PC-3 (cell line): Measurements from ENCODE around the gene SCD5. TPM values are rescaled to one million over a fixed set of nuclear protein-coding genes. Genes with fewer than 3 reads are reported as not detected.

ENCODE experiments used
- ATAC-seq: fragments of 200-7000 bp; cut with Tn5 transposase; 2 replicates; pipeline ENCODE4 v1.9.1; 2020; ENCODE audit warnings: mild to moderate bottlenecking, moderate library complexity
- BruUV-seq: library from RNA; stranded (reverse); fragments of 400-500 nt; replicated peaks from 2 replicates; lab custom pipeline; 2021; lab: Mats Ljungman, UMichigan
- CTCF ChIA-PET: fragments of 300-600 bp; sonication (Branson Sonifier 250); formaldehyde crosslinking; loops from one replicate; lab custom pipeline; 2022; ENCODE audit warnings: antibody characterized with exemption; lab: Charles Lee
- POLR2A ChIA-PET: fragments of 300-600 bp; sonication (Branson Sonifier 250); formaldehyde crosslinking; loops from one replicate; lab custom pipeline; 2022; ENCODE audit warnings: antibody characterized with exemption; ENCODE audit not compliant: unreplicated experiment; lab: Charles Lee
- DNase-seq: peaks from one replicate; pipeline ENCODE4 v3.0.0-alpha.2; 2015
- H2AFZ ChIP-seq: fragments of 300-600 bp; sonication (generic); 2 replicates; pipeline ENCODE4 v1.6.0; 2016; ENCODE audit warnings: antibody characterized with exemption, low read length
- H3F3A ChIP-seq: fragments of 300-600 bp; sonication (generic); one replicate; pipeline ENCODE4 v1.6.0; 2017; ENCODE audit warnings: antibody characterized with exemption, low read length, control low read depth, mild to moderate bottlenecking; ENCODE audit not compliant: unreplicated experiment
- H3K27ac ChIP-seq: fragments of 300-600 bp; sonication (generic); 2 replicates; pipeline ENCODE4 v1.5.1; 2016; ENCODE audit warnings: mild to moderate bottlenecking, low read length
- H3K27me3 ChIP-seq: fragments of 300-600 bp; sonication (generic); 2 replicates; pipeline ENCODE4 v1.6.1; 2016; ENCODE audit warnings: low read length, mixed read lengths
- H3K36me3 ChIP-seq: fragments of 300-600 bp; sonication (generic); 2 replicates; pipeline ENCODE4 v1.6.1; 2016; ENCODE audit warnings: low read depth, mixed run types, low read length, mixed read lengths
- H3K4me1 ChIP-seq: fragments of 300-600 bp; sonication (generic); 2 replicates; pipeline ENCODE4 v1.5.1; 2016; ENCODE audit warnings: low read length; ENCODE audit not compliant: insufficient read depth
- H3K4me2 ChIP-seq: fragments of 300-600 bp; sonication (generic); 2 replicates; pipeline ENCODE4 v1.6.0; 2016; ENCODE audit warnings: low read length
- H3K4me3 ChIP-seq: fragments of 300-600 bp; sonication (generic); 2 replicates; pipeline ENCODE4 v1.5.1; 2016; ENCODE audit warnings: mild to moderate bottlenecking, low read length, mixed read lengths
- H3K79me2 ChIP-seq: fragments of 300-600 bp; sonication (generic); 2 replicates; pipeline ENCODE4 v1.6.1; 2017; ENCODE audit warnings: low read length, mixed read lengths
- H3K9ac ChIP-seq: fragments of 300-600 bp; sonication (generic); 2 replicates; pipeline ENCODE4 v1.6.0; 2016; ENCODE audit warnings: mild to moderate bottlenecking, low read length
- H3K9me2 ChIP-seq: fragments of 300-600 bp; sonication (generic); replicated peaks from 2 replicates; pipeline ENCODE4 v1.6.1; 2016; ENCODE audit warnings: mixed run types, low read length, mixed read lengths
- H3K9me3 ChIP-seq: fragments of 300-600 bp; sonication (generic); 2 replicates; pipeline ENCODE4 v1.6.1; 2016; ENCODE audit warnings: low read length, mixed read lengths
- H4K20me1 ChIP-seq: fragments of 300-600 bp; sonication (generic); 2 replicates; pipeline ENCODE4 v1.6.1; 2016; ENCODE audit warnings: low read length, mixed read lengths
- EZH2 ChIP-seq: fragments of 300-600 bp; sonication (generic); IDR thresholded peaks from one replicate; pipeline ENCODE4 v1.6.1; 2017; ENCODE audit warnings: antibody characterized with exemption, mild to moderate bottlenecking, low read length; ENCODE audit not compliant: unreplicated experiment
- EZH2phosphoT487 ChIP-seq: fragments of 300-600 bp; sonication (generic); IDR thresholded peaks from 2 replicates; pipeline ENCODE4 v1.6.1; 2018; ENCODE audit warnings: mild to moderate bottlenecking, antibody characterized with exemption, low read length, borderline replicate concordance
- intact Hi-C: fragments of 100-400 bp; cut with micrococcal nuclease; formaldehyde crosslinking; loops from 2 replicates; pipeline ENCODE4 v1.9.0; 2023
- total RNA-seq: library from RNA; depleted of rRNA; stranded (reverse); fragments of >200 nt; gene quantifications from 2 replicates; pipeline ENCODE4 v1.2.3, GENCODE V29; 2014
- TF ChIP-seq, protein P1 (sequence below): fragments of 300-600 bp; sonication (generic); conservative IDR thresholded peaks from 2 replicates; pipeline ENCODE4 v1.5.1; 2017; ENCODE audit warnings: antibody characterized with exemption, low read depth, mild to moderate bottlenecking, low read length

SCD5 gene
- total RNA-seq, 1 experiment from 2014 or later: 3.8 TPM

DNA sequence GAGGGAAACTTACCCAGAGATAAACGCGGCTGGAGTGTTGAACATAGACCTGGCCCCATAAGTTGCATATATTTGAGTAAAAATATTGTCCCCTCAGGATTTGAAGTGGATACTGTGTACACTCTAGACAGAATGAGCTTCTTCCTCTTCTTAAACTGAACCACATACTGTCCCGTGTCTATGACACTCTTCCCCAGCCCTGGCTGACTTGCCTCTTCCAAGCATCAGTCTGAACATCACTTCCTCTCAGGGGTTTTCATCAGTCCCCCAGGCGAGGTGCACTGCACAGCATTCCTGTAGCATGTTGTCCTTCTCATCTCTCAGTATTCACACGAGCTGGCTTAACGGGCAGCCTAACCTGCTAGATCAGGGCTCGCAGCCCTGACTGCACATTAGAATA is 156.3 kb downstream of the SCD5 start:
- no peak for DNase-seq
- Histone ChIP-seq H3K4me2 (no peak overlapping the region), H2AFZ (no peak overlapping the region), H4K20me1 (no peaks in the 10 kb centered on the region), H3K9me3 (no peaks in the 10 kb centered on the region), H3K9ac (no peak overlapping the region), H3K9me2 (no peaks in the 10 kb centered on the region), H3K79me2 (no peaks in the 10 kb centered on the region), H3K4me3 (no peak overlapping the region), H3K4me1 (peaks cover 10% of the 10 kb centered on the region), H3K36me3 (no peaks in the 10 kb centered on the region), H3K27me3 (no peaks in the 10 kb centered on the region), H3K27ac (no peak overlapping the region), H3F3A (no peaks in the 10 kb centered on the region)
- POLR2A ChIA-PET: no interaction called here
- TF ChIP-seq, protein P1, sequence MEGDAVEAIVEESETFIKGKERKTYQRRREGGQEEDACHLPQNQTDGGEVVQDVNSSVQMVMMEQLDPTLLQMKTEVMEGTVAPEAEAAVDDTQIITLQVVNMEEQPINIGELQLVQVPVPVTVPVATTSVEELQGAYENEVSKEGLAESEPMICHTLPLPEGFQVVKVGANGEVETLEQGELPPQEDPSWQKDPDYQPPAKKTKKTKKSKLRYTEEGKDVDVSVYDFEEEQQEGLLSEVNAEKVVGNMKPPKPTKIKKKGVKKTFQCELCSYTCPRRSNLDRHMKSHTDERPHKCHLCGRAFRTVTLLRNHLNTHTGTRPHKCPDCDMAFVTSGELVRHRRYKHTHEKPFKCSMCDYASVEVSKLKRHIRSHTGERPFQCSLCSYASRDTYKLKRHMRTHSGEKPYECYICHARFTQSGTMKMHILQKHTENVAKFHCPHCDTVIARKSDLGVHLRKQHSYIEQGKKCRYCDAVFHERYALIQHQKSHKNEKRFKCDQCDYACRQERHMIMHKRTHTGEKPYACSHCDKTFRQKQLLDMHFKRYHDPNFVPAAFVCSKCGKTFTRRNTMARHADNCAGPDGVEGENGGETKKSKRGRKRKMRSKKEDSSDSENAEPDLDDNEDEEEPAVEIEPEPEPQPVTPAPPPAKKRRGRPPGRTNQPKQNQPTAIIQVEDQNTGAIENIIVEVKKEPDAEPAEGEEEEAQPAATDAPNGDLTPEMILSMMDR: no peak
- TF ChIP-seq EZH2phosphoT487: no peak
- no peak for TF ChIP-seq EZH2
- no TSS peak for BruUV-seq
- ATAC-seq: no peak
- intact Hi-C loops: no loop called here
- CTCF ChIA-PET: no interaction called here

DNA sequence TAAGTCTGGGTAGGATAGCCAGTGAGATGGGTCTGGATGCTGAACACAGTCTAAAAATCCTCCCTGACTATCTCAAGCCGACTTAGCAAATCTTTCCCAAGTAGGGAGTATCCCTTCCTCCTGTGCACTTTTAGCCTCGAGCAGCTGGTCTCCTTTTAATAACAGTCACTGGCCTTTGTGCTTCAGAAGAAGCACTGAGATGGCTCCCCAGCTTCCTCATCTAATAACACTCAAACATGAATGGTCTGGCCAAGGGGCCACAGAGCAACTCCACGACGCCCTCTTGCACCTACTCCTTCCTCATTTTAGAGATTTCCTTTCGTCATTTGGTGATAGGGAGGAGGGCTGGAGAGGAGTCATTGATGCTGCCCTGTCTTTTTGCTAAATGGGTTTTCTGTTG is 158.1 kb downstream of the SCD5 start:
- POLR2A ChIA-PET: no interaction called here
- Histone ChIP-seq H3K79me2 (no peaks in the 10 kb centered on the region), H3F3A (no peaks in the 10 kb centered on the region), H4K20me1 (no peaks in the 10 kb centered on the region), H3K36me3 (no peaks in the 10 kb centered on the region), H3K9ac (no peak overlapping the region), H3K4me1 (peaks cover 10% of the 10 kb centered on the region), H3K27ac (no peak overlapping the region), H3K9me2 (no peaks in the 10 kb centered on the region), H3K9me3 (no peaks in the 10 kb centered on the region), H2AFZ (no peak overlapping the region), H3K27me3 (no peaks in the 10 kb centered on the region), H3K4me3 (no peak overlapping the region), H3K4me2 (no peak overlapping the region)
- BruUV-seq: no TSS peak
- ATAC-seq (no peak), DNase-seq (no peak)
- intact Hi-C loops: no loop called here
- TF ChIP-seq EZH2 (no peak), EZH2phosphoT487 (no peak)
- TF ChIP-seq, protein P1: no peak
- CTCF ChIA-PET: no interaction called here

- ATAC-seq (no peak), DNase-seq (no peak)
- intact Hi-C loops: no loop called here
- Histone ChIP-seq H4K20me1 (no peaks in the 10 kb centered on the region), H3K9me2 (no peaks in the 10 kb centered on the region), H3K4me2 (no peak overlapping the region), H3K9ac (no peak overlapping the region), H3K27me3 (no peaks in the 10 kb centered on the region), H3K27ac (no peak overlapping the region), H3K4me3 (no peak overlapping the region), H3K36me3 (no peaks in the 10 kb centered on the region), H3K4me1 (peaks cover 10% of the 10 kb centered on the region), H3F3A (no peaks in the 10 kb centered on the region), H3K9me3 (no peaks in the 10 kb centered on the region), H3K79me2 (no peaks in the 10 kb centered on the region), H2AFZ (no peak overlapping the region)
- CTCF ChIA-PET: no interaction called here
- no TSS peak for BruUV-seq
- POLR2A ChIA-PET: no interaction called here
- TF ChIP-seq EZH2 (no peak), EZH2phosphoT487 (no peak)
- TF ChIP-seq, protein P1: no peak
Measured at GRCh38 chr4:82639971-82640370, 158.6 kb downstream of the SCD5 start.
